CD4-positive, alpha-beta T cell treated with Interleukin-2 at 100 ng/mL for 4 hours (primary cell): ENCODE data around the gene FTSJ1.
"Not testable (repeated sequence)": the region's sequence is repeated elsewhere in the genome, so short reads cannot be mapped to it uniquely, and the experiment has no call there.

Source experiments
- DNase-seq: peaks from one replicate; pipeline ENCODE4 v3.0.0-alpha.2; 2020; ENCODE audit warnings: low spot score

The FTSJ1 gene

DNA sequence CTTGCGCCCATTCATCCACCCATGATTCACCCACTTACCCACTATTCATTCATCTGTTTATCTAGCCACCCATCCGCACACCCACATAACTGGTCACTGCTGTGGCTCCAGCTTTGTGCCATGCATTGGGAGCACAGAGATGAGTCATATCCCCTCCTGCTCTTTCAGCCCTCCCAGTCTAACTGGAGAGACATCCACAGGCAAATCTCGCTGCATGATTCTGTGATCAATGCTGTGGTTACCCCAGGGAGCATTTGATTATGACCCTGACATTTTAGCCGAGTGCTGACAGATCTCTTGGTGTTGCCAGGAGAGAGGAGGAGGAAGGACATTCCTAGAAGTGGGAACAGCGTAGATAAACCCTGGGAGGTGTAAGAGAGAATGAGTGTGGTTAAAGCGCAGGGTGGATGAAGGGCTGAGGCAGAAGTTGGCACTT lies 22.4 kb downstream of the FTSJ1 start:
- DNase-seq, result no peak

- no peak for DNase-seq
Observed at GRCh38 chrX:48504261-48504660, 28.3 kb downstream of the FTSJ1 start.

GRCh38 chrX:48505481-48505880 lies 29.5 kb downstream of the FTSJ1 start:
- no peak for DNase-seq

GRCh38 chrX:48507246-48507645 lies 31.2 kb downstream of the FTSJ1 start:
- DNase-seq, result no peak

GRCh38 chrX:48508400-48509244 lies 32.6 kb downstream of the FTSJ1 start, which contains the start of gene PORCN:
Gene PORCN, plus strand, starts transcription at chrX:48508992. Its CDS starts 829 bp downstream, at chrX:48509821.
- peak; percentile 79 for DNase-seq

DNA sequence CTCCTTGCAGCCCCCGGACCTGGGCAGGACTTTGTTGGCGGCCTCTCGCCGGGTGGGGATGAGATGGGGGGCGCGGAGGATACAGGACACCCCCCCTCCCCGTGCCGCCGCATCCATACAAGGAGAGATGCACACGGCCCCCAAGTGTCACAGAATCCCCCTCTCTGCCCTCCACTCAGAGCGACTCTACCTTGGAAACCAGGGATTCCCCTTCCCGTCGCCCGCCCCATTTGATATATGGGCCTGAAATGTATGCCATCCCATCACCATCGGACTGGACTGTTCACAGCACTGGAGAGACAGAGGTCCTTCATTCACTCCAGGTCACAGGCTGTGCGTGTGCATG lies 33.2 kb downstream of the FTSJ1 start:
- DNase-seq, result no peak

DNA sequence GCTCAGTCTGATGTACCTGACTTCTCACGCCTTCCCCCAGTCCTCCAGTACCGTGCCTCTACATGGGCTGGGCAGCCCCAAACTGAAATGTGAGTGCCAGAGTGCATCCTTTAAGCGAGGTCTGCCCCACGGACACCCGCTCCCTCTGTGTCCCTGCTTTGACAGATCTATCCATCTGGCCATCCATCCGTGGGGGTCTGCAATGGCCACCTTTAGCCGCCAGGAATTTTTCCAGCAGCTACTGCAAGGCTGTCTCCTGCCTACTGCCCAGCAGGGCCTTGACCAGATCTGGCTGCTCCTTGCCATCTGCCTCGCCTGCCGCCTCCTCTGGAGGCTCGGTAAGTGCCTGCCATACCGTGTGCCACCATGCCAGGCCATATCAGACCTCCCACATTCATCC lies 33.6 kb downstream of the FTSJ1 start:
- DNase-seq, result no peak

DNA sequence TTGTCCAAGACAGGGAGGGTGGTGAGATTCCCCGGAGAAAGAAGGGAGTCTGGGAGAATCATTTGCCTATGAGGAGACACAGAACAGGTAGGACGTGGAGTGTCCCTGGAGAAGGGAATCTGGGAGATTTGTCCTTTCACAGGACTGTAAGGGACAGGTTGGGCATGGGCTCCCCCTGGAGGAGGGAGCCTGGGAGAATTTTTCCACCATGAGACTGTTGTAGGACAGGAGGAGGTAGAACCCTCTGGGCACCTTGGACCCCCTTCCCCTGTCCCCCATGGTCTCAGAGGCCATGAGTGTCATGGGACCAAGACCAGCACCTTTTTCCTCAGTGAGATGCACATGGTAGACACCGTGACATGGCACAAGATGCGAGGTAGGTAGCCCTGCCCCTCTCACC lies 35.6 kb downstream of the FTSJ1 start:
- DNase-seq, result no peak

DNA sequence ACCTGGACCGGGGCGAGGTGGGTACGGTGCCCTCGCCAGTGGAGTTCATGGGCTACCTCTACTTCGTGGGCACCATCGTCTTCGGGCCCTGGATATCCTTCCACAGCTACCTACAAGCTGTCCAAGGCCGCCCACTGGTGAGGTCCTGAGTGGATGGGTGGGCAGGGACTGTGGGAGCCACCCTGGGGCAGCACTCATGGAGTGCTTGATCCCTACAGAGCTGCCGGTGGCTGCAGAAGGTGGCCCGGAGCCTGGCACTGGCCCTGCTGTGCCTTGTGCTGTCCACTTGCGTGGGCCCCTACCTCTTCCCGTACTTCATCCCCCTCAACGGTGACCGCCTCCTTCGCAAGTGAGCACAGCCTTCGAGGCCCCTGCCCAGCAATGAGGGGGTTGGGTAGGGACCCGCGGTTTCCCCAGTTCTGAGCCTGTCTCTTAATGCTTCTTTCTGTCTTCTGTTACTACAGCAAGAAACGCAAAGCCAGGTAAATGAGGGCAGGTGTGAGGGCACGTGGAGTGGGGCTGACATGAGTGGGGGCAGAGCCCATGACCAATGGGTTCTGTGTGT lies 36.5 kb downstream of the FTSJ1 start:
- DNase-seq, result no peak

- DNase-seq, result no peak
Observed at GRCh38 chrX:48513670-48514069, 37.7 kb downstream of the FTSJ1 start.

DNA sequence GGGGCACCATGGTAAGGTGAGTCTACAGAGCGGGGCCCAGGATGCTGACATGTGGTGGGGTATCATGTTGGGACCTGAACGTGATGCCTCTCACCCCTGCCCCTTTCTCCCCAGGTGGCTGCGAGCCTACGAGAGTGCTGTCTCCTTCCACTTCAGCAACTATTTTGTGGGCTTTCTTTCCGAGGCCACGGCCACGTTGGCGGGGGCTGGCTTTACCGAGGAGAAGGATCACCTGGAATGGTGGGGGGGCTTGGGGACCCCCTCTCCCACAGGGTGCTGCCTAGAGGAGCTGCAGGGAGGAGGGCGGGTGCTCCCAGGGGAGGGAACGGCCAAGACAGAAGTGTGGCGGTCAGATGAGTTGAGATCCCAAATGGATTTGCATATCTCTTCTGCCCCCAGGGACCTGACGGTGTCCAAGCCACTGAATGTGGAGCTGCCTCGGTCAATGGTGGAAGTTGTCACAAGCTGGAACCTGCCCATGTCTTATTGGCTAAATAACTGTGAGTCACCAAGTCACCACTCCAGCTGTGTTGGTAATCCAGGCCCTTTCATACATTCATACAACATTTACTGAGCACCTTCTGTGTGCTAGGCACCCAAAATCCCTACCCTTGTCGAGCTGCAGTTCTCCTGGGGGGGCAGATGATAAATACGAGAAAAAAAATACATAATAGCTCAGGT lies 38.3 kb downstream of the FTSJ1 start:
- no peak for DNase-seq

- no peak for DNase-seq
Observed at GRCh38 chrX:48514868-48515460, 39.0 kb downstream of the FTSJ1 start.

GRCh38 chrX:48515842-48516241 lies 39.8 kb downstream of the FTSJ1 start:
- no peak for DNase-seq

GRCh38 chrX:48516285-48516684 lies 40.3 kb downstream of the FTSJ1 start:
- DNase-seq, result no peak

DNA sequence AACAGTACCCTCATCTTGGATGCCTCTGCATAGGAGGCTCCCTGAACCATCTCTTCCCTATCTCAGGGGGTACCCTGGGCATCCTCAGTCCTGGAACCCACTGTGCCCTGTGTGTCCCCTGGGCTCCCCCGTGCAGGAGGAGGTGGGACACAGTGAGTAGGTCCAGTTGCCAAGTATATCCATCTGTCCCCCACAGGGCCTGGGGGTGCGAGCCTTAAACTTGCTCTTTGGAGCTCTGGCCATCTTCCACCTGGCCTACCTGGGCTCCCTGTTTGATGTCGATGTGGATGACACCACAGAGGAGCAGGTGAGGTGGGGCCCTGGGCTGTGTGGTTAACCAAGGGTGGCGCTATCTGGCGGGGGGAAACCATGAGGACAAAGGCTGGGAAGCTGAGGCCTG lies 41.0 kb downstream of the FTSJ1 start:
- DNase-seq, result no peak

DNA sequence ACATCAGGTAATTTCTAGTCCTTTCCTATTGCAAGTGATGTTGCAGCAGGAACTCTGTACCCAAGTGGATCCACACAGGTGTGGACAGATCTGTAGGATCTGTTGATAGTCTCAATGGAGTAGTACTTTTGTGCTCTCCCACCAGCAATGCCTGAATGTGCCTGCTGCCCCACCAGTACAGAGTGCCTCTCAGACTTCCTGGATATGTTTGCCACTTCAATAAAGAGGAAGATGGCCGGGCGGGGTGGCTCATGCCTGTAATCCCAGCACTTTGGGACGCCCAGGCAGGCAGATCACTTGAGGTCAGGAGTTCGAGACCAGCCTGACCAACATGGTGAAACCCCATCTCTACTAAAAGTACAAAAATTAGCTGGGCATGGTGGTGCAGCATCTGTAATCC lies 43.5 kb downstream of the FTSJ1 start:
- DNase-seq, result not testable (repeated sequence)

- no peak for DNase-seq
Observed at GRCh38 chrX:48520455-48520854, 44.5 kb downstream of the FTSJ1 start.

DNA sequence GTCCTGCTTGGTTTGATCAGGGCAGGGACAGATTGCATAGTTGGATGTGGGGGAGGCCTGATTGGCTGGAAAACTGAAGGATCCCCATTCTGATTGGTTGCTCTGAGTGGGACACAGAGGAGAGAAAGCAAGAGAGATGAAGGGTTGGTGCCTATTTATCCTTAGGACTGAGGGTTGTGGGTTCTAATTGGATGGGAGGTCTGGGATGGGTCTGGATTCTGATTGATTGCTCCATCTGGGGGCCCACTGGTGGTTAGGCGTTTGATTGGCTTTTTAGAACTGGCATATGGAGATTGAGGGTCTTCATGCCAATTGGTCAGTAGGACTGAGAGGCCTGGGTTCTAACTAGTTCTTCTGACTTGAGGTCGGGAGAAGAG lies 45.0 kb downstream of the FTSJ1 start:
- DNase-seq, result no peak

- peak; percentile 96 for DNase-seq
Observed at GRCh38 chrX:48521353-48522243, 45.6 kb downstream of the FTSJ1 start, which contains the start of gene EBP. Gene EBP, plus strand, starts transcription at chrX:48521808. Its CDS starts 1,964 bp downstream, at chrX:48523772.

- no peak for DNase-seq
Observed at GRCh38 chrX:48522291-48522690, 46.3 kb downstream of the FTSJ1 start.

GRCh38 chrX:48523682-48524081 lies 47.7 kb downstream of the FTSJ1 start:
- DNase-seq, result no peak

DNA sequence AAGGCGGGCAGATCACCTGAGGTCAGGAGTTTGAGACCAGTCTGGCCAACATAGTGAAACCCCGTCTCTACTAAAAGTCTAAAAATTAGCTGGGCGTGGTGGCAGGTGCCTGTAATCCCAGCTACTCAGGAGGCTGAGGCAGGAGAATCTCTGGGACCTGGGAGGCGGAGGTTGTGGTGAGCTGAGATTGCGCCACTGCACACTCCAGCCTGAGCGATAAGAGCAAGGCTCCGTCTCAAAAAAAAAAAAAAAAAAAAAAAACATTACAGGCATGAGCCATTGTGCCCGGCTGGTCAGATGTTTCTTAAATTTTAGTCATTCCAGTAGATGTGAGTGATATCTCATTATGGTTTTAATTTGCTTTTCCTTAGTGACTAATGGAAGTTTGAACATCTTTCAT lies 49.9 kb downstream of the FTSJ1 start:
- not testable (repeated sequence) for DNase-seq
